Right lobe of liver (tissue), 4 donors: ENCODE measurements around the gene OTOGL.

Source experiments
- POLR2A ChIP-seq: fragments of 450-650 bp; IDR thresholded peaks from one replicate; pipeline ENCODE4 v1.6.1; 2017; ENCODE audit warnings: antibody characterized with exemption, mild to moderate bottlenecking
- TF ChIP-seq, protein P1 (sequence below), 4 donors: fragments of 200-600 bp in 3 of 4; fragments of 450-650 bp in 1 of 4; IDR thresholded peaks; one replicate each; pipeline versions ENCODE4 v1.5.1 to v1.8.0; 2016 to 2022; ENCODE audit warnings: antibody characterized with exemption in 4 of 4, mild to moderate bottlenecking in 2 of 4
- donor health status: DM: no; HTN: no; CAD: no.
- donor health status: DM: no; HTN: no; CAD: no.
- donor health status: DM: no; HTN: yes; CAD: no.

DNA sequence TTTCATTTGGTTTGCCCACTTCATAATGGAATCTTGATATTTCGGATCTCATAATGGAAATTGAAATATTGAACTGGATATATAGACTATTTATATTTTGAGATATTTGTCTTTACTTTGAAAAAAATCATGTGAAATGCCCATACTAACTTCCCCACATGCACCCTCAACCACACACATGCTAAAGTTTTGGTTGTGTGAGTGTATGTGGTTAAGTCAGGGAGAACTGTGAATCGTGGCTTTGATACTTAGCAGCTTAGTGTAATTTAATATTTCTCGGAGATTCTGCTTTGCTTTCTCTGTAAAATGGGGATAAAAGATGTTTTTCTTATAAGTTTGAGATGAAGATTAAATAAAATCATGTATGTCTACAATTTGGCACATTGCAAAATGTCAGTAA lies 162.1 kb downstream of the OTOGL start:
- TF ChIP-seq, protein P1, sequence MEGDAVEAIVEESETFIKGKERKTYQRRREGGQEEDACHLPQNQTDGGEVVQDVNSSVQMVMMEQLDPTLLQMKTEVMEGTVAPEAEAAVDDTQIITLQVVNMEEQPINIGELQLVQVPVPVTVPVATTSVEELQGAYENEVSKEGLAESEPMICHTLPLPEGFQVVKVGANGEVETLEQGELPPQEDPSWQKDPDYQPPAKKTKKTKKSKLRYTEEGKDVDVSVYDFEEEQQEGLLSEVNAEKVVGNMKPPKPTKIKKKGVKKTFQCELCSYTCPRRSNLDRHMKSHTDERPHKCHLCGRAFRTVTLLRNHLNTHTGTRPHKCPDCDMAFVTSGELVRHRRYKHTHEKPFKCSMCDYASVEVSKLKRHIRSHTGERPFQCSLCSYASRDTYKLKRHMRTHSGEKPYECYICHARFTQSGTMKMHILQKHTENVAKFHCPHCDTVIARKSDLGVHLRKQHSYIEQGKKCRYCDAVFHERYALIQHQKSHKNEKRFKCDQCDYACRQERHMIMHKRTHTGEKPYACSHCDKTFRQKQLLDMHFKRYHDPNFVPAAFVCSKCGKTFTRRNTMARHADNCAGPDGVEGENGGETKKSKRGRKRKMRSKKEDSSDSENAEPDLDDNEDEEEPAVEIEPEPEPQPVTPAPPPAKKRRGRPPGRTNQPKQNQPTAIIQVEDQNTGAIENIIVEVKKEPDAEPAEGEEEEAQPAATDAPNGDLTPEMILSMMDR (IDR thresholded peaks at IDR 0.05) = no peak
- no peak for TF ChIP-seq POLR2A
